GM12878 (cell line): ENCODE measurements around the gene REPIN1. TPM values are rescaled to one million over a fixed set of nuclear protein-coding genes. Genes with fewer than 3 reads are reported as not detected.
A peak's percentile ranks its signal among the peaks of the same experiment; 100 is the strongest.

ENCODE experiments used
- CEBPB ChIP-seq, 2 experiments: fragments of 150-350 bp in 1 of 2; IDR thresholded peaks; 2 replicates each; pipeline ENCODE4 v1.6.1; 2012 to 2014; ENCODE audit warnings: low read depth in 2 of 2, low read length in 2 of 2, borderline replicate concordance in 1 of 2, inconsistent platforms in 1 of 2
- CHD4 ChIP-seq: fragments of 200-600 bp; sonication (generic); IDR thresholded peaks from 2 replicates; pipeline ENCODE4 v1.6.1; 2016; ENCODE audit warnings: mild to moderate bottlenecking
- ELK1 ChIP-seq: IDR thresholded peaks from 2 replicates; pipeline ENCODE4 v1.6.1; 2012; ENCODE audit warnings: low read depth, low read length, improper control_type of control experiment
- HDAC6 ChIP-seq: fragments of 200-600 bp; sonication (generic); IDR thresholded peaks from one replicate; pipeline ENCODE4 v1.8.0; 2017; ENCODE audit warnings: antibody characterized with exemption; ENCODE audit not compliant: unreplicated experiment
- HSF1 ChIP-seq: fragments of 150-350 bp; IDR thresholded peaks from 2 replicates; pipeline ENCODE4 v1.6.1; 2014; ENCODE audit warnings: mild to moderate bottlenecking, low read depth, low read length
- IKZF1 ChIP-seq: fragments of 450-650 bp; conservative IDR thresholded peaks from 2 replicates; pipeline ENCODE4 v1.6.1; 2017; ENCODE audit warnings: antibody characterized with exemption, mild to moderate bottlenecking
- IRF3 ChIP-seq: fragments of 450-650 bp; IDR thresholded peaks from 2 replicates; pipeline ENCODE4 v1.6.1; 2014; ENCODE audit warnings: mild to moderate bottlenecking
- NKRF ChIP-seq: fragments of 450-650 bp; conservative IDR thresholded peaks from 2 replicates; pipeline ENCODE4 v1.6.1; 2017; ENCODE audit warnings: mild to moderate bottlenecking, moderate library complexity
- NR2C2 ChIP-seq: IDR thresholded peaks from 2 replicates; pipeline ENCODE4 v1.6.1; 2011; ENCODE audit warnings: borderline replicate concordance, low read depth; ENCODE audit not compliant: control insufficient read depth, insufficient read length
- NRF1 ChIP-seq: conservative IDR thresholded peaks from 2 replicates; pipeline ENCODE4 v1.6.1; 2011; ENCODE audit warnings: mild to moderate bottlenecking, low read depth, low read length, improper control_type of control experiment
- PKNOX1 ChIP-seq: fragments of 450-650 bp; IDR thresholded peaks from 2 replicates; pipeline ENCODE4 v1.6.1; 2016; ENCODE audit warnings: mild to moderate bottlenecking
- POLR2A ChIP-seq: IDR thresholded peaks from 2 replicates; pipeline ENCODE4 v1.6.1; 2011; ENCODE audit warnings: low read depth, mild to moderate bottlenecking, low read length
- POLR2AphosphoS5 ChIP-seq: IDR thresholded peaks from 2 replicates; pipeline ENCODE4 v1.6.1; 2011; ENCODE audit warnings: mild to moderate bottlenecking, low read length, inconsistent platforms
- SUZ12 ChIP-seq: fragments of 200-600 bp; sonication (generic); IDR thresholded peaks from one replicate; pipeline ENCODE4 v1.6.1; 2018; ENCODE audit warnings: antibody characterized with exemption, mild to moderate bottlenecking; ENCODE audit not compliant: unreplicated experiment
- ZNF207 ChIP-seq: fragments of 450-650 bp; IDR thresholded peaks from 2 replicates; pipeline ENCODE4 v1.6.1; 2014; ENCODE audit warnings: antibody characterized with exemption, mild to moderate bottlenecking, borderline replicate concordance
- ZNF217 ChIP-seq: fragments of 450-650 bp; IDR thresholded peaks from 2 replicates; pipeline ENCODE4 v1.6.1; 2017; ENCODE audit warnings: antibody characterized with exemption, mild to moderate bottlenecking
- ZNF384 ChIP-seq: IDR thresholded peaks from 2 replicates; pipeline ENCODE4 v1.6.1; 2012; ENCODE audit warnings: low read depth, mild to moderate bottlenecking, low read length, improper control_type of control experiment, borderline replicate concordance
- ZNF592 ChIP-seq: fragments of 450-650 bp; IDR thresholded peaks from 2 replicates; pipeline ENCODE4 v1.6.1; 2017; ENCODE audit warnings: mild to moderate bottlenecking, moderate library complexity
- polyA plus RNA-seq, 11 experiments: library from polyadenylated mRNA; depleted of rRNA in 4 of 11; unstranded in 6 of 11; stranded (reverse) in 5 of 11; fragments of >200 nt; fragmentation: Nextera tagmentation in 4 of 11; fragmentation: Illumina TruSeq in 1 of 11; extraction: Ambion mirVana in 4 of 11; extraction: Trizol in 1 of 11; gene quantifications; 1 replicate in 1 of 11; 2 replicates in 10 of 11; pipeline versions ENCODE4 v1.2.1 to v1.2.3, GENCODE V29; 2011 to 2016; ENCODE audit warnings: inconsistent platforms in 2 of 11, missing spikeins in 2 of 11, low read depth in 1 of 11
- total RNA-seq, 4 experiments: library from RNA; depleted of rRNA in 3 of 4; stranded (reverse); fragments of >200 nt in 3 of 4; fragmentation: Illumina TruSeq in 1 of 4; extraction: Trizol in 1 of 4; gene quantifications; 2 replicates each; pipeline versions ENCODE4 v1.2.1 to v1.2.3, GENCODE V29; 2013 to 2021

Gene REPIN1
- total and polyA plus RNA-seq, 10 of the 15 experiments (the other 5 are each of a cell fraction or from before 2014, with no cell fraction given), result 5.1 to 172 (median 76.9) TPM

- TF ChIP-seq ZNF384 (no peak), PKNOX1 (peak; percentile 55; the same call in 1 of the 2 replicates), POLR2A (no peak; the same call in 1 of the 2 replicates), HDAC6 (no peak), IRF3 (no peak), NKRF (peak; percentile 45), NR2C2 (no peak), IKZF1 (peak; percentile 88), ZNF592 (no peak), CHD4 (no peak), NRF1 (no peak), ZNF217 (no peak), HSF1 (no peak), ZNF207 (no peak), ELK1 (no peak), CEBPB (IDR thresholded peaks at IDR 0.05; ENCODE audit: borderline replicate concordance in 1 of 2, low read depth in 2 of 2, low read length in 2 of 2) (no peak), SUZ12 (no peak), POLR2AphosphoS5 (0 out of 2 replicates have a peak, but pooled peaks have one; percentile 8)
Measured at GRCh38 chr7:150406567-150407421, 38.2 kb downstream of the REPIN1 start (continued).
